Tongue (tissue), 2 donors: ENCODE results near the gene EIF2A. TPM values are rescaled to one million over a fixed set of nuclear protein-coding genes. Genes with fewer than 3 reads are reported as not detected.
"Not testable (repeated sequence)": the region's sequence is repeated elsewhere in the genome, so short reads cannot be mapped to it uniquely, and the experiment has no call there.

Experiments used
- DNase-seq: peaks from one replicate; pipeline ENCODE4 v3.0.0-alpha.2; 2015
- total RNA-seq: library from RNA; depleted of rRNA; stranded (reverse); fragments of >200 nt; gene quantifications from one replicate; pipeline ENCODE4 v1.2.3, GENCODE V29; 2014

Gene EIF2A
- total RNA-seq, 1 donor from 2014 or later = 219 TPM

GRCh38 chr3:150543531-150543930, 3.1 kb upstream of the EIF2A start:
- DNase-seq = no peak

- DNase-seq = no peak
Measured at GRCh38 chr3:150544041-150544440, 2.5 kb upstream of the EIF2A start.

- peak; percentile 28 for DNase-seq
Measured at GRCh38 chr3:150544726-150545125, 1.9 kb upstream of the EIF2A start.

GRCh38 chr3:150545419-150546225, 965 bp upstream of the EIF2A start:
- DNase-seq = peak; percentile 45

GRCh38 chr3:150547045-150547741, 606 bp downstream of the EIF2A start:
- no peak for DNase-seq

- DNase-seq = no peak
Measured at GRCh38 chr3:150555859-150556436, 9.4 kb downstream of the EIF2A start.

GRCh38 chr3:150556792-150557191, 10.2 kb downstream of the EIF2A start:
- DNase-seq = no peak

GRCh38 chr3:150557725-150558124, 11.1 kb downstream of the EIF2A start:
- DNase-seq = no peak

GRCh38 chr3:150564243-150564642, 17.7 kb downstream of the EIF2A start:
- DNase-seq = no peak

- no peak for DNase-seq
Measured at GRCh38 chr3:150567328-150567727, 20.7 kb downstream of the EIF2A start.

- no peak for DNase-seq
Measured at GRCh38 chr3:150577855-150578254, 31.3 kb downstream of the EIF2A start.

- DNase-seq = no peak
Measured at GRCh38 chr3:150581174-150581573, 34.6 kb downstream of the EIF2A start.

- no peak for DNase-seq
Measured at GRCh38 chr3:150582620-150583019, 36.0 kb downstream of the EIF2A start.

GRCh38 chr3:150583028-150583427, 36.4 kb downstream of the EIF2A start:
- no peak for DNase-seq

GRCh38 chr3:150588027-150588830, 41.6 kb downstream of the EIF2A start:
- peak; percentile 34 for DNase-seq

GRCh38 chr3:150589759-150590158, 43.2 kb downstream of the EIF2A start:
- no peak for DNase-seq

- DNase-seq = no peak
Measured at GRCh38 chr3:150594150-150594549, 47.6 kb downstream of the EIF2A start.

- no peak for DNase-seq
Measured at GRCh38 chr3:150597646-150598045, 51.1 kb downstream of the EIF2A start.

- DNase-seq = no peak
Measured at GRCh38 chr3:150599611-150600297, 53.2 kb downstream of the EIF2A start.

GRCh38 chr3:150600647-150601530, 54.3 kb downstream of the EIF2A start:
- not testable (repeated sequence) for DNase-seq
